HG03571 (cell line): ENCODE results near the gene OLFML3.

Experiments
- ATAC-seq: cut with Tn5 transposase; IDR thresholded peaks from one replicate; pipeline ENCODE4 v1.9.1; 2021; ENCODE audit not compliant: unreplicated experiment

OLFML3 gene

DNA sequence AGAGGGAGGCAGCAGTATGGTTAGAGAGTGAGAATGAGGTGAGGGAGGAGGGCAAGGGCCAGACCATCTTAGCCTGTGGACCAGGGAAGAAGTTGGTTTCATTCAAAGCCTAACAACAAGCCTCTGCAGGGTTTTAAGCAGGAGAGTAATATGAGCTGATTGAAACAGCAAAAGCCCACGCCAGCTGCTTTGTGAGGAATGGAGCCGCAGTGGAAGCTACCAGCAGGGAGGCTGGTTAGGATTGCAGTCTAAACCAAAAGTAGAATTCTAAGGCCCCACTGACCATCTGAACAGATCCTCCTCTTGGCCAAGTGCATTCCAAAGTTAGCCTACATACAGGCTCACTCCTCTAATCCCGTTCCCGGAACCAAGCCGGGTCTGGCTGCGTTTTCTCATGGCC is 44.8 kb downstream of the OLFML3 start:
- no peak for ATAC-seq

DNA sequence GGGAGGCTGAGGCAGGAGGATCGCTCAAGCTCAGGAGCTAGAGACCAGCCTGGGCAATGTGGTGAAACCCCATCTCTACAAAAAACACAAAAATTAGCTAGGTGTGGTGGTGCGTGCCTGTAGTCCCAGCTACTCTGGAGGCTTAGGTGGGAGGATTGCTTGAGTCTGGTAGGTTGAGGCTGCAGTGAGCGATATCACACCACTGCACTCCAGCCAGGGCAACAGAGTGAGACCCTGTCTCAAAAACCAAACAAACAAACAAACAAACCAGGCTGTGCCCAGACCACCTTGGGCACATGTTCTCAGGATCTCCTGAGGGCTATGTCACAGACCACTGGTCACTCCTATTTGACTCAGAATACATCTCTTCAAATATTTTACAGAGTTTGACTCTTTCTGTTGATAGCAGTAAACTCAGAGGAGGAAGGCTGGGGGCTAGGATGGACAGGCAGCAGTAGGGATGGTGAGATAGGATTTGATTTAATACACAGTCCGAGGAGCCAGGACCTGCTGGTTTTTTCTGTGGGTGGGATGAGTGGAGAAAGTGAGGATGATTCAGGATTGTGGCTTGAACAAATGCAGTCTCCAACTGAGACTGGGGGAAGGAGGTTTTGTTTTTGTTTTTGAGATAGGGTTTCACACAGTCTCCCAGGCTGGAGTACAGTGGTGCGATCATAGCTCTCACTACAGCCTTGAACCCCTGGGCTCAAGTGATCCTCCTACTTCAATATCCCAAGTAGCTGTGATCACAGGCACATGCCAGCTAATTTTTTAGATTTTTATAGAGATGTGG is 46.5 kb downstream of the OLFML3 start:
- ATAC-seq = no peak

DNA sequence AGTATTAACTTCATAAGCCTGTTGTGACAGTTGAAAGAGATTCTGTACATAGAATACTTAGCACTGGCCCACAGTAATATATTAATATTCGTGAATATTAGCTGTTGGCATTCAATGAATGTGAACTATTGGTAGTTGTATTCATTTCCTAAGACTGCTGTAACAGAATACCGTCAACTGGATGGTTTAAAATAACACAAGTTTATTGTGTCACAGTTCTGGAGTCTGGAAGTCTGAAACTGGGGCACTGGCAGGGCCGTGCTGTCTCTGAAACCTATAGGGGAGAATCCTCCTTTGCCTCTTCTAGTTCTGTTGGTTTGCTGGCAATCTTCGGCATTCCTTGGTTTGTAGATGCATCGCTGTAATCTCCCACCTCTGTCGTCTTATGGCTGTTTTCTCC is 47.5 kb downstream of the OLFML3 start:
- ATAC-seq = no peak
